Adrenal gland (tissue), 5 donors: ENCODE measurements around the gene GNPTG.

Source experiments
- CTCF ChIP-seq, 6 experiments: fragments of 450-650 bp in 4 of 6; fragments of 200-600 bp in 2 of 6; sonication (generic) in 1 of 6; IDR thresholded peaks; 1 replicate in 5 of 6; 2 replicates in 1 of 6; pipeline versions ENCODE4 v1.5.1 to v1.8.0; 2016 to 2021; ENCODE audit warnings: antibody characterized with exemption in 6 of 6, mild to moderate bottlenecking in 2 of 6, moderate library complexity in 1 of 6
- POLR2A ChIP-seq, 2 donors: fragments of 450-650 bp; IDR thresholded peaks; one replicate each; pipeline ENCODE4 v1.6.1; 2017; ENCODE audit warnings: antibody characterized with exemption in 2 of 2, mild to moderate bottlenecking in 2 of 2, moderate library complexity in 1 of 2
- donor health status: DM: no; HTN: no; CAD: no.

- TF ChIP-seq POLR2A (IDR thresholded peaks at IDR 0.05) (no peak), CTCF (IDR thresholded peaks at IDR 0.05) (peak in 4 of 6 experiments; percentile 14 to 39 (median 22))
Observed at GRCh38 chr16:1338119-1338730, 13.5 kb upstream of the GNPTG start.
